HG03575 (cell line): ENCODE data around the gene CPXM2.

Experiments
- ATAC-seq: cut with Tn5 transposase; IDR thresholded peaks from one replicate; pipeline ENCODE4 v1.9.1; 2021; ENCODE audit not compliant: unreplicated experiment, insufficient number of reproducible peaks, low FRiP score; ENCODE audit errors: extremely low read depth

The CPXM2 gene

GRCh38 chr10:123729523-123729922, 162.1 kb downstream of the CPXM2 start:
- ATAC-seq = no peak

GRCh38 chr10:123726836-123727235, 164.8 kb downstream of the CPXM2 start:
- no peak for ATAC-seq

GRCh38 chr10:123726381-123726780, 165.2 kb downstream of the CPXM2 start:
- ATAC-seq = no peak

- ATAC-seq = no peak
These were observed 166.9 kb downstream of the CPXM2 start for GRCh38 chr10:123724747-123725146.

GRCh38 chr10:123722351-123722750, 169.3 kb downstream of the CPXM2 start:
- no peak for ATAC-seq

GRCh38 chr10:123721441-123722049, 170.1 kb downstream of the CPXM2 start:
- no peak for ATAC-seq

GRCh38 chr10:123720536-123720935, 171.1 kb downstream of the CPXM2 start:
- ATAC-seq = no peak

GRCh38 chr10:123718544-123719060, 173.0 kb downstream of the CPXM2 start:
- ATAC-seq = no peak

- no peak for ATAC-seq
These were observed 174.3 kb downstream of the CPXM2 start for GRCh38 chr10:123717336-123717735.

- no peak for ATAC-seq
These were observed 176.1 kb downstream of the CPXM2 start for GRCh38 chr10:123715546-123715945.

GRCh38 chr10:123706236-123706635, 185.4 kb downstream of the CPXM2 start:
- ATAC-seq = no peak

- ATAC-seq = no peak
These were observed 186.8 kb downstream of the CPXM2 start for GRCh38 chr10:123704812-123705211.

GRCh38 chr10:123704076-123704475, 187.5 kb downstream of the CPXM2 start:
- no peak for ATAC-seq

- no peak for ATAC-seq
These were observed 188.3 kb downstream of the CPXM2 start for GRCh38 chr10:123703195-123703790.
